Caco-2 (cell line): ENCODE measurements around the gene MYOZ1. TPM values are rescaled to one million over a fixed set of nuclear protein-coding genes. Genes with fewer than 3 reads are reported as not detected.

Experiments used
- BruUV-seq: library from RNA; stranded (reverse); fragments of 400-500 nt; replicated peaks from 2 replicates; lab custom pipeline; 2021; lab: Mats Ljungman, UMichigan
- CTCF ChIA-PET: fragments of 300-600 bp; sonication (Branson Sonifier 250); formaldehyde crosslinking; loops from one replicate; lab custom pipeline; 2022; ENCODE audit warnings: antibody characterized with exemption; lab: Charles Lee
- POLR2A ChIA-PET: fragments of 300-600 bp; sonication (Branson Sonifier 250); formaldehyde crosslinking; loops from one replicate; lab custom pipeline; 2022; ENCODE audit warnings: antibody characterized with exemption; lab: Charles Lee
- DNase-seq, 2 experiments: peaks; one replicate each; pipeline versions ENCODE4 v3.0.0 to v3.0.0-alpha.2; 2020 to 2022
- H3K27me3 ChIP-seq: replicated peaks from 2 replicates; pipeline ENCODE4 v1.6.0; 2011; ENCODE audit warnings: low read length; ENCODE audit not compliant: control insufficient read depth, insufficient read depth
- H3K36me3 ChIP-seq: 2 replicates; pipeline ENCODE4 v1.5.1; 2011; ENCODE audit warnings: low read length; ENCODE audit not compliant: control insufficient read depth, insufficient read depth
- H3K4me1 ChIP-seq: fragments of 250-450 bp; sonication (Bioruptor Pico); 2 replicates; pipeline ENCODE4 v1.5.1; 2020; ENCODE audit warnings: mild to moderate bottlenecking
- H3K4me3 ChIP-seq: 2 replicates; pipeline ENCODE4 v1.5.1; 2011; ENCODE audit warnings: low read depth, mild to moderate bottlenecking, control low read depth, low read length
- H3K9me3 ChIP-seq: fragments of 250-450 bp; sonication (Bioruptor Pico); 2 replicates; pipeline ENCODE4 v1.5.1; 2020; ENCODE audit warnings: mild to moderate bottlenecking, moderate library complexity
- H3K27ac Mint-ChIP-seq: one replicate; pipeline ENCODE4 v1.8.0; 2022; ENCODE audit warnings: mixed read lengths; ENCODE audit not compliant: unreplicated experiment
- H3K27me3 Mint-ChIP-seq: one replicate; pipeline ENCODE4 v1.8.0; 2022; ENCODE audit warnings: mixed read lengths; ENCODE audit not compliant: insufficient read depth, unreplicated experiment
- H3K36me3 Mint-ChIP-seq: one replicate; pipeline ENCODE4 v1.8.0; 2022; ENCODE audit warnings: mild to moderate bottlenecking, mixed read lengths; ENCODE audit not compliant: insufficient read depth, unreplicated experiment
- H3K4me1 Mint-ChIP-seq: one replicate; pipeline ENCODE4 v1.8.0; 2022; ENCODE audit warnings: low read depth, mixed read lengths; ENCODE audit not compliant: unreplicated experiment
- H3K4me3 Mint-ChIP-seq: one replicate; pipeline ENCODE4 v1.8.0; 2022; ENCODE audit warnings: mild to moderate bottlenecking, moderate library complexity, mixed read lengths; ENCODE audit not compliant: unreplicated experiment
- H3K9me3 Mint-ChIP-seq: one replicate; pipeline ENCODE4 v1.8.0; 2022; ENCODE audit warnings: mixed read lengths; ENCODE audit not compliant: unreplicated experiment
- CTCF ChIP-seq, 2 experiments: fragments of 200-600 bp in 1 of 2; IDR thresholded peaks; 1 replicate in 1 of 2; 2 replicates in 1 of 2; pipeline versions ENCODE4 v1.5.1 to v1.8.0; 2011 to 2022; ENCODE audit warnings: antibody characterized with exemption in 1 of 2, control low read depth in 1 of 2, inconsistent platforms in 1 of 2, low read depth in 1 of 2, low read length in 1 of 2, mild to moderate bottlenecking in 1 of 2, moderate library complexity in 1 of 2; ENCODE audit not compliant: insufficient read depth in 1 of 2, severe bottlenecking in 1 of 2, unreplicated experiment in 1 of 2
- intact Hi-C: fragments of 100-400 bp; cut with micrococcal nuclease; formaldehyde crosslinking; loops from one replicate; pipeline ENCODE4 v1.10.0; 2022; ENCODE audit not compliant: unreplicated experiment
- total RNA-seq: library from RNA; stranded (reverse); gene quantifications from 2 replicates; pipeline ENCODE4 v1.2.3, GENCODE V29; 2022

MYOZ1 gene
- total RNA-seq, 1 experiment from 2014 or later: 0.52 TPM

- TF ChIP-seq CTCF (IDR thresholded peaks at IDR 0.05; ENCODE audit: insufficient read depth in 1 of 2, low read depth in 1 of 2, low read length in 1 of 2, severe bottlenecking in 1 of 2, unreplicated experiment in 1 of 2): no peak
- peaks cover 9% of the 10 kb centered on the region for H3K4me1 ChIP-seq
- no peaks in the 10 kb centered on the region for H3K9me3 ChIP-seq
- peak overlapping the region; percentile 100 for H3K27ac Mint-ChIP-seq
- H3K36me3 ChIP-seq: no peaks in the 10 kb centered on the region
- POLR2A ChIA-PET: interaction anchor here (0.6 to 1.8 kb wide), 12 partner anchors 9 to 1485 kb away, joined by 3 to 9 read pairs (median 3); partner anchors contain the start of genes CFAP70 and USP54
- peaks cover 11% of the 10 kb centered on the region for H3K36me3 Mint-ChIP-seq
- peak overlapping the region; percentile 99 for H3K4me3 Mint-ChIP-seq
- no peaks in the 10 kb centered on the region for H3K4me1 Mint-ChIP-seq
- H3K27me3 ChIP-seq: no peaks in the 10 kb centered on the region
- no peaks in the 10 kb centered on the region for H3K27me3 Mint-ChIP-seq
- peak; percentile 93 to 96 for DNase-seq
- CTCF ChIA-PET: interaction anchor here (0.6 to 1.4 kb wide), 7 partner anchors 9 to 1992 kb away, joined by 4 to 8 read pairs (median 5); partner anchors contain the start of gene USP54
- TSS peak; percentile 86 for BruUV-seq
- no peaks in the 10 kb centered on the region for H3K9me3 Mint-ChIP-seq
- H3K4me3 ChIP-seq: peak overlapping the region; percentile 84
- intact Hi-C loops: loop anchor here (1.0 to 2.0 kb wide), 3 partner anchors 25 to 97 kb away; no protein-coding TSS in a partner anchor
Observed at GRCh38 chr10:73625884-73626752, 15.2 kb downstream of the MYOZ1 start.

GRCh38 chr10:73625004-73625883, 16.0 kb downstream of the MYOZ1 start:
- no peaks in the 10 kb centered on the region for H3K36me3 ChIP-seq
- POLR2A ChIA-PET: interaction anchor here (0.6 to 1.8 kb wide), 12 partner anchors 10 to 1484 kb away, joined by 3 to 9 read pairs (median 4); partner anchors contain the start of genes CFAP70, P4HA1 and USP54
- no peaks in the 10 kb centered on the region for H3K27me3 ChIP-seq
- peak overlapping the region; percentile 99 for H3K4me3 Mint-ChIP-seq
- H3K9me3 ChIP-seq: no peaks in the 10 kb centered on the region
- no peaks in the 10 kb centered on the region for H3K27me3 Mint-ChIP-seq
- peak; percentile 56 to 65 for DNase-seq
- peaks cover 11% of the 10 kb centered on the region for H3K36me3 Mint-ChIP-seq
- CTCF ChIA-PET: interaction anchor here (0.6 to 1.4 kb wide), 8 partner anchors 10 to 1992 kb away, joined by 4 to 8 read pairs (median 4); partner anchors contain the start of gene USP54
- H3K4me1 Mint-ChIP-seq: no peaks in the 10 kb centered on the region
- peak overlapping the region; percentile 100 for H3K27ac Mint-ChIP-seq
- BruUV-seq: no TSS peak
- no peaks in the 10 kb centered on the region for H3K9me3 Mint-ChIP-seq
- TF ChIP-seq CTCF (IDR thresholded peaks at IDR 0.05; ENCODE audit: insufficient read depth in 1 of 2, low read depth in 1 of 2, low read length in 1 of 2, severe bottlenecking in 1 of 2, unreplicated experiment in 1 of 2): no peak
- peak overlapping the region; percentile 84 for H3K4me3 ChIP-seq
- H3K4me1 ChIP-seq: peaks cover 9% of the 10 kb centered on the region
- intact Hi-C loops: loop anchor here (1.0 to 2.0 kb wide), 3 partner anchors 24 to 96 kb away; no protein-coding TSS in a partner anchor
